Tibial artery (tissue), 4 donors: ENCODE data around the gene OR10A3.

Experiments used
- DNase-seq, 2 donors: peaks; one replicate each; pipeline ENCODE4 v3.0.0-alpha.2; 2019
- H3K27ac ChIP-seq, 2 donors: fragments of 200-600 bp; sonication (generic) in 1 of 2; 1 replicate in 1 of 2; 2 replicates in 1 of 2; pipeline ENCODE4 v1.5.1; 2018 to 2019; ENCODE audit warnings: mild to moderate bottlenecking in 1 of 2
- H3K27me3 ChIP-seq, 2 donors: fragments of 200-600 bp; sonication (generic) in 1 of 2; one replicate each; pipeline versions ENCODE4 v1.5.1 to v1.6.0; 2016 to 2019
- H3K36me3 ChIP-seq, 3 donors: fragments of 200-600 bp; sonication (generic) in 2 of 3; one replicate each; pipeline ENCODE4 v1.5.1; 2016 to 2019; ENCODE audit warnings: mild to moderate bottlenecking in 2 of 3
- H3K4me1 ChIP-seq, 4 donors: fragments of 200-600 bp; sonication (generic) in 2 of 4; 1 replicate in 3 of 4; 2 replicates in 1 of 4; pipeline ENCODE4 v1.5.1; 2016 to 2019
- H3K4me3 ChIP-seq, 2 donors: fragments of 200-600 bp; sonication (generic) in 1 of 2; 1 replicate in 1 of 2; 2 replicates in 1 of 2; pipeline ENCODE4 v1.5.1; 2018 to 2019; ENCODE audit warnings: mild to moderate bottlenecking in 2 of 2
- H3K9me3 ChIP-seq, 3 donors: fragments of 200-600 bp; sonication (generic) in 1 of 3; one replicate each; pipeline ENCODE4 v1.5.1; 2016 to 2019
- CTCF ChIP-seq, 2 experiments: fragments of 200-600 bp in 1 of 2; fragments of 450-650 bp in 1 of 2; IDR thresholded peaks; one replicate each; pipeline ENCODE4 v1.5.1; 2017 to 2019; ENCODE audit warnings: antibody characterized with exemption in 2 of 2, mild to moderate bottlenecking in 1 of 2, moderate library complexity in 1 of 2
- intact Hi-C: fragments of 100-400 bp; cut with DNase I; formaldehyde crosslinking; loops from one replicate; pipeline ENCODE4 v1.15.0; 2023; ENCODE audit warnings: low total_unique reads

Gene OR10A3

GRCh38 chr11:7936615-7937014 is 4.9 kb downstream of the OR10A3 start:
- intact Hi-C loops, result no loop called here
- TF ChIP-seq CTCF (IDR thresholded peaks at IDR 0.05), result no peak
- H3K4me1 ChIP-seq, result no peaks in the 10 kb centered on the region
- no peak overlapping the region for H3K4me3 ChIP-seq
- no peaks in the 10 kb centered on the region for H3K9me3 ChIP-seq
- H3K27ac ChIP-seq, result no peak overlapping the region
- DNase-seq, result no peak
- H3K36me3 ChIP-seq, result no peaks in the 10 kb centered on the region
- no peaks in the 10 kb centered on the region for H3K27me3 ChIP-seq

GRCh38 chr11:7931168-7931567 is 10.3 kb downstream of the OR10A3 start, which contains the start of gene OR10A6:
TSS of gene OR10A6 (minus strand) at chr11:7931268. CDS start at chr11:7928662, 2,606 bp downstream.
- no peak for TF ChIP-seq CTCF (IDR thresholded peaks at IDR 0.05)
- Histone ChIP-seq H3K27me3 (no peaks in the 10 kb centered on the region), H3K4me1 (no peaks in the 10 kb centered on the region), H3K36me3 (no peaks in the 10 kb centered on the region), H3K4me3 (no peak within 1 kb of the TSS), H3K9me3 (no peaks in the 10 kb centered on the region), H3K27ac (no peak within 1 kb of the TSS)
- intact Hi-C loops, result no loop called here
- DNase-seq, result no peak

- Histone ChIP-seq H3K9me3 (no peaks in the 10 kb centered on the region), H3K36me3 (no peaks in the 10 kb centered on the region), H3K27me3 (no peaks in the 10 kb centered on the region), H3K27ac (no peak overlapping the region), H3K4me3 (no peak overlapping the region), H3K4me1 (no peaks in the 10 kb centered on the region)
- DNase-seq, result no peak
- TF ChIP-seq CTCF (IDR thresholded peaks at IDR 0.05), result no peak
- intact Hi-C loops, result no loop called here
Observed at GRCh38 chr11:7927635-7928034, 13.9 kb downstream of the OR10A3 start.

- Histone ChIP-seq H3K27ac (no peak overlapping the region), H3K4me1 (no peaks in the 10 kb centered on the region), H3K4me3 (no peak overlapping the region), H3K27me3 (no peaks in the 10 kb centered on the region), H3K9me3 (no peaks in the 10 kb centered on the region), H3K36me3 (no peaks in the 10 kb centered on the region)
- no peak for TF ChIP-seq CTCF (IDR thresholded peaks at IDR 0.05)
- no peak for DNase-seq
- intact Hi-C loops, result no loop called here
Observed at GRCh38 chr11:7924536-7924935, 17.0 kb downstream of the OR10A3 start.

GRCh38 chr11:7918141-7918540 is 23.4 kb downstream of the OR10A3 start:
- Histone ChIP-seq H3K27ac (no peak overlapping the region), H3K36me3 (no peaks in the 10 kb centered on the region), H3K4me1 (no peaks in the 10 kb centered on the region), H3K9me3 (no peaks in the 10 kb centered on the region), H3K4me3 (no peak overlapping the region), H3K27me3 (no peaks in the 10 kb centered on the region)
- intact Hi-C loops, result no loop called here
- no peak for TF ChIP-seq CTCF (IDR thresholded peaks at IDR 0.05)
- DNase-seq, result no peak

- intact Hi-C loops, result no loop called here
- Histone ChIP-seq H3K27ac (no peak overlapping the region), H3K9me3 (no peaks in the 10 kb centered on the region), H3K36me3 (no peaks in the 10 kb centered on the region), H3K27me3 (no peaks in the 10 kb centered on the region), H3K4me1 (no peaks in the 10 kb centered on the region), H3K4me3 (no peak overlapping the region)
- DNase-seq, result no peak
- no peak for TF ChIP-seq CTCF (IDR thresholded peaks at IDR 0.05)
Observed at GRCh38 chr11:7911011-7911410, 30.5 kb downstream of the OR10A3 start.
